Neuronal stem cell (in vitro differentiated cells): ENCODE data around the gene IFT22.
A peak's percentile ranks its signal among the peaks of the same experiment; 100 is the strongest.

Experiments
- DNase-seq: peaks from one replicate; pipeline ENCODE4 v3.0.0-alpha.2; 2013; ENCODE audit warnings: low spot score
- H2AFZ ChIP-seq: one replicate; pipeline ENCODE4 v1.6.1; 2013; ENCODE audit warnings: mild to moderate bottlenecking, low read length, inconsistent platforms
- H2AK5ac ChIP-seq: 2 replicates; pipeline ENCODE4 v1.6.1; 2013; ENCODE audit warnings: low read depth, mild to moderate bottlenecking, inconsistent platforms, low read length, moderate library complexity, mixed read lengths
- H2BK120ac ChIP-seq: 2 replicates; pipeline ENCODE4 v1.6.1; 2013; ENCODE audit warnings: low read depth, mild to moderate bottlenecking, inconsistent platforms, low read length, moderate library complexity, mixed read lengths
- H2BK12ac ChIP-seq: one replicate; pipeline ENCODE4 v1.6.1; 2013; ENCODE audit warnings: low read length, inconsistent platforms
- H2BK15ac ChIP-seq: 2 replicates; pipeline ENCODE4 v1.6.1; 2013; ENCODE audit warnings: mild to moderate bottlenecking, low read length, inconsistent platforms, mixed read lengths
- H2BK5ac ChIP-seq: one replicate; pipeline ENCODE4 v1.6.1; 2013; ENCODE audit warnings: inconsistent platforms, mild to moderate bottlenecking, low read length, moderate library complexity
- H3K14ac ChIP-seq: one replicate; pipeline ENCODE4 v1.6.1; 2013; ENCODE audit warnings: low read length, inconsistent platforms
- H3K18ac ChIP-seq: 2 replicates; pipeline ENCODE4 v1.6.1; 2013; ENCODE audit warnings: low read length, inconsistent platforms
- H3K23ac ChIP-seq: 2 replicates; pipeline ENCODE4 v1.6.1; 2013; ENCODE audit warnings: low read depth, mild to moderate bottlenecking, mixed read lengths, low read length, inconsistent platforms; ENCODE audit not compliant: poor library complexity
- H3K27ac ChIP-seq: replicated peaks from 3 replicates; pipeline ENCODE4 v1.5.1; 2013; ENCODE audit warnings: low read length, inconsistent platforms
- H3K27me3 ChIP-seq, 3 experiments: 2 replicates each; pipeline ENCODE4 v1.6.1; 2013; ENCODE audit warnings: low read length in 3 of 3, mild to moderate bottlenecking in 2 of 3, inconsistent platforms in 1 of 3, low read depth in 1 of 3, mixed read lengths in 1 of 3, moderate library complexity in 1 of 3; ENCODE audit not compliant: control insufficient read depth in 3 of 3, insufficient read depth in 3 of 3
- H3K36me3 ChIP-seq, 2 donors: replicated peaks in 1 of 2; 2 replicates each; pipeline ENCODE4 v1.6.1; 2013; ENCODE audit warnings: low read length in 2 of 2; ENCODE audit not compliant: control insufficient read depth in 2 of 2, insufficient read depth in 2 of 2
- H3K4ac ChIP-seq: 2 replicates; pipeline ENCODE4 v1.6.1; 2013; ENCODE audit warnings: inconsistent platforms, mild to moderate bottlenecking, low read length, moderate library complexity
- H3K4me1 ChIP-seq, 2 donors: 1 replicate in 1 of 2; 2 replicates in 1 of 2; pipeline ENCODE4 v1.6.1; 2013; ENCODE audit warnings: low read length in 2 of 2, low read depth in 1 of 2; ENCODE audit not compliant: control insufficient read depth in 2 of 2, insufficient read depth in 1 of 2
- H3K4me2 ChIP-seq: one replicate; pipeline ENCODE4 v1.6.1; 2013; ENCODE audit warnings: mild to moderate bottlenecking, low read length, inconsistent platforms; ENCODE audit not compliant: insufficient read depth, poor library complexity, severe bottlenecking
- H3K4me3 ChIP-seq, 2 donors: 2 replicates each; pipeline ENCODE4 v1.5.1; 2013; ENCODE audit warnings: low read length in 2 of 2, mild to moderate bottlenecking in 2 of 2, inconsistent platforms in 1 of 2, moderate library complexity in 1 of 2
- H3K79me1 ChIP-seq: one replicate; pipeline ENCODE4 v1.6.1; 2013; ENCODE audit warnings: low read depth, mild to moderate bottlenecking, inconsistent platforms, low read length, moderate library complexity
- H3K9ac ChIP-seq: one replicate; pipeline ENCODE4 v1.6.1; 2013; ENCODE audit warnings: mild to moderate bottlenecking, low read depth, low read length, inconsistent platforms; ENCODE audit not compliant: poor library complexity
- H3K9me3 ChIP-seq, 2 donors: replicated peaks in 1 of 2; 2 replicates each; pipeline versions ENCODE3 to v1.6.1; 2013; ENCODE audit warnings: low read length in 2 of 2, mild to moderate bottlenecking in 2 of 2, inconsistent platforms in 1 of 2, low read depth in 1 of 2, mixed read lengths in 1 of 2, moderate library complexity in 1 of 2; ENCODE audit not compliant: control insufficient read depth in 2 of 2, insufficient read depth in 1 of 2
- H4K8ac ChIP-seq: one replicate; pipeline ENCODE4 v1.6.1; 2013; ENCODE audit warnings: low read depth, mild to moderate bottlenecking, inconsistent platforms, low read length, moderate library complexity
- H4K91ac ChIP-seq: one replicate; pipeline ENCODE4 v1.6.1; 2013; ENCODE audit warnings: low read length, low read depth, mild to moderate bottlenecking, inconsistent platforms; ENCODE audit not compliant: poor library complexity
- WGBS, 2 donors: extraction: QIAGEN DNeasy Blood & Tissue Kit; methylation state at CpG; one replicate each; pipeline ENCODE4 v1.1.7; 2013; ENCODE audit warnings: missing lambda C conversion rate in 2 of 2, mixed read lengths in 1 of 2; ENCODE audit not compliant: insufficient read length in 2 of 2, insufficient replicate concordance in 1 of 2; ENCODE audit errors: extremely low coverage in 2 of 2; 5-methylcytosine and 5-hydroxymethylcytosine counted together

IFT22 gene

DNA sequence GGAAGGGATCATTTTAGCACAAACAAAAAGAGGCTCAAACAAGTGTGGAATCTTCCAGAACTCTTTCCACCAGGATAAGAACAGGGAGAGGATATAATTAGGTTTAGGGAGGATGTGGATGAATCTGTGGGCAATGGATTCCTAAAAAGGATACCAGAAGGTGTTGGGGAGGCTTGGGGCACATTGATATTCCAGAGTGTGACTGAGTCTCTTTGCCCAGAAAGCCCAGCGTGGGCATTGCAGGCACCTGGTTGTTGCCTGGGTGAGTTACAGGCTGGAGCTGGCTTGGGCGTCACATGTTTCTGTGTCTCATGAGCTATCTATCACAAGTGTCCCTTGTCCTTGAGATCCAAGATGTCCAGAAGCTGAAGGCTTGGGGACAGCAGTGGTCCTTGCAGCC, 44.3 kb upstream of the IFT22 start:
- Histone ChIP-seq H2BK120ac (no peak overlapping the region), H3K18ac (peak overlapping the region; percentile 11), H4K91ac (no peak overlapping the region), H3K4ac (no peak overlapping the region), H3K79me1 (peaks cover 9% of the 10 kb centered on the region), H3K4me3 (no peak overlapping the region), H3K4me1 (peaks cover 0 to 3% of the 10 kb centered on the region in 2 donors), H2BK5ac (no peak overlapping the region), H4K8ac (no peak overlapping the region), H3K27ac (no peak overlapping the region), H3K9me3 (peaks cover 2 to 16% of the 10 kb centered on the region in 2 donors), H3K23ac (no peak overlapping the region), H2BK12ac (peak overlapping the region; percentile 90), H3K27me3 (no peaks in the 10 kb centered on the region), H3K9ac (no peak overlapping the region), H2BK15ac (peak overlapping the region; percentile 21), H3K14ac (no peak overlapping the region), H2AFZ (no peak overlapping the region), H3K36me3 (peaks cover 2 to 8% of the 10 kb centered on the region in 2 donors), H3K4me2 (no peak overlapping the region), H2AK5ac (peak overlapping the region; percentile 71)
- no CpG with 5 or more reads among the region's 2 CpGs for WGBS, 2 donors
- no peak for DNase-seq

DNA sequence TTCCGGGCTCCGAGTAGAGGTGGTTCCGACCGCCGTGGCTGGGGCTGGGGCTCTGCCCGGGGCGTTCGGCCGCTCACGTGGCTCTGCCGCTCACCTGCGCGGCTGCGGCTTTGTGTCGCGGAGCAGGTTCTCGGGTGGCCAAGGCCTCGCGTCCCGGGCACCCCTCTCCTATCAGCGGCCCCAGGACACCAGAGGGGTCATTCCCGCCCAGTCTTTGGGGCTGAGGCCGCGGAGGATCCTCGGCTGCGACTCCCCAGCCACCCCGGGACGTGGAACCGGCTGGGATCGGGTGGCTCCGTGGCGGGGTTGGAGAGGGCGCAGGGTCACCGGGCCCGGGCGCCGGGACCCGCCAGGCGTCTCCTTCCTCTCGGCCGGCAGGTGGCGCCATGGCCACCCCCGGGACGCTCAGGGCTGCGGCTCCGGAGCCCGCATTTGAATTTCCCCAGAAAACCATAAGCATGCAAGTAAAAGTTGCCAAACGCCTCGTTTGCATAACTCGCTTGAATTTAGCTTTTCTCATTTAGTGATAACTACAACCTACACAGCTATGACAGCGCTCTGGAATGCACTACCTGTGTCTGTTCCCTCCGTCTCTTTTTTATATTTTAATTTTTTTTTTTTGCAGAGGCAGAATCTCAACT, 42.2 kb upstream of the IFT22 start:
- Histone ChIP-seq H3K27me3 (no peaks in the 10 kb centered on the region), H3K79me1 (peaks cover 7% of the 10 kb centered on the region), H3K27ac (peak overlapping the region; percentile 64), H3K9me3 (peaks cover 0 to 20% of the 10 kb centered on the region in 2 donors), H3K23ac (no peak overlapping the region), H3K4me2 (peak overlapping the region; percentile 66), H3K9ac (peak overlapping the region; percentile 98), H2BK120ac (peak overlapping the region; percentile 81), H3K4me3 (peak overlapping the region; percentile 89 to 96), H3K14ac (peak overlapping the region; percentile 71), H3K18ac (peak overlapping the region; percentile 100), H2BK5ac (peak overlapping the region; percentile 100), H2AFZ (peak overlapping the region; percentile 100), H4K91ac (no peak overlapping the region), H2BK15ac (no peak overlapping the region), H2AK5ac (peak overlapping the region; percentile 95), H3K4me1 (peaks cover 0 to 3% of the 10 kb centered on the region in 2 donors), H3K36me3 (peaks cover 0 to 6% of the 10 kb centered on the region in 2 donors), H3K4ac (peak overlapping the region; percentile 89), H4K8ac (peak overlapping the region; percentile 98), H2BK12ac (peak overlapping the region; percentile 84)
- peak; percentile 78 for DNase-seq
- no CpG with 5 or more reads among the region's 52 CpGs for WGBS, 2 donors

DNA sequence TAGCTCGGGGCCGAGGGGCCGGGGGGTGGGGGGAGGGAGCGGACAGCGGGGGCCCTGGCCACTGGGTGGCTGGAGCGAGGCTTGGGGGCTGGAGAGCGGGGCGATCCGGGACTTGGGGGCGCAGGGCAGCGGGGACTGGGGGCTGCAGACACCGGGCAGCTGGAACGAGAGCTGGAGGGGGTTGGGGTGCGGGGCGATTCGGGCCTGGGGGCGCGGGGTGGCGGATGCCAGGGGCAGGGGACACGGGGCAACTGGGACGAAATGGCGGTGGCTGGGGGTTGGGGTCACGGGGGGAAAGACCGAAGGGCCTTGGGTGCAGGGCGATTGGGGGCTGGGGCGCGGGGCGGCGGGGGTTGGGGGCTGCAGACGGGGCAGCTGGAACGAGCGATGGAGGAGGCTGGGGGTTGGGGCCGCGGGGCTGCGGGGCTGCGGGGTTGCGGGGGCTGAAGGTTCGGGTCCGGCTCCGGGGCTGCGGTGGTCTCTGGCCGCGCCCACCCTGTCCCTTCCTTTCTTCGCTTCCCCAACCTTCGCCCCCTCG, 41.7 kb upstream of the IFT22 start:
- no peak for DNase-seq
- H3K4ac ChIP-seq: no peak overlapping the region
- H3K4me2 ChIP-seq: peak overlapping the region; percentile 78
- peak overlapping the region; percentile 98 for H3K9ac ChIP-seq
- H3K9me3 ChIP-seq: peaks cover 0 to 16% of the 10 kb centered on the region in 2 donors
- no peak overlapping the region for H2BK15ac ChIP-seq
- peaks cover 7% of the 10 kb centered on the region for H3K79me1 ChIP-seq
- H3K18ac ChIP-seq: peak overlapping the region; percentile 100
- peak overlapping the region; percentile 71 for H3K14ac ChIP-seq
- no peaks in the 10 kb centered on the region for H3K27me3 ChIP-seq
- H2AFZ ChIP-seq: peak overlapping the region; percentile 100
- peak overlapping the region; percentile 81 for H2BK120ac ChIP-seq
- peak overlapping the region; percentile 96 to 97 for H3K4me3 ChIP-seq
- H4K8ac ChIP-seq: no peak overlapping the region
- H3K36me3 ChIP-seq: peaks cover 0 to 6% of the 10 kb centered on the region in 2 donors
- no CpG with 5 or more reads among the region's 46 CpGs for WGBS, 2 donors
- peaks cover 0 to 3% of the 10 kb centered on the region in 2 donors for H3K4me1 ChIP-seq
- peak overlapping the region; percentile 100 for H2BK5ac ChIP-seq
- H4K91ac ChIP-seq: no peak overlapping the region
- H2BK12ac ChIP-seq: peak overlapping the region; percentile 84
- no peak overlapping the region for H3K23ac ChIP-seq
- peak overlapping the region; percentile 95 for H2AK5ac ChIP-seq
- H3K27ac ChIP-seq: peak overlapping the region; percentile 73
